Mesothelial cell of epicardium (in vitro differentiated cells): ENCODE data around the gene IFT122. TPM values are rescaled to one million over a fixed set of nuclear protein-coding genes. Genes with fewer than 3 reads are reported as not detected.

Source experiments
- DNase-seq, 2 experiments: peaks; one replicate each; pipeline ENCODE4 v3.0.0; 2021; ENCODE audit warnings: low spot score in 2 of 2; ENCODE audit not compliant: unreplicated experiment in 2 of 2
- H3K27ac Mint-ChIP-seq: 2 replicates; pipeline ENCODE4 v1.8.0; 2021; ENCODE audit warnings: mixed read lengths
- H3K27me3 Mint-ChIP-seq: 2 replicates; pipeline ENCODE4 v1.8.0; 2021; ENCODE audit warnings: low read depth, mixed read lengths
- H3K36me3 Mint-ChIP-seq: 2 replicates; pipeline ENCODE4 v1.8.0; 2021; ENCODE audit warnings: mixed read lengths
- H3K4me1 Mint-ChIP-seq: 2 replicates; pipeline ENCODE4 v1.8.0; 2021; ENCODE audit warnings: mixed read lengths
- H3K4me3 Mint-ChIP-seq: 2 replicates; pipeline ENCODE4 v1.8.0; 2021; ENCODE audit warnings: mild to moderate bottlenecking, moderate library complexity, mixed read lengths
- H3K9me3 Mint-ChIP-seq: 2 replicates; pipeline ENCODE4 v1.8.0; 2021; ENCODE audit warnings: mixed read lengths
- CTCF ChIP-seq: fragments of 200-600 bp; sonication (generic); IDR thresholded peaks from one replicate; pipeline ENCODE4 v1.5.0; 2021; ENCODE audit warnings: antibody characterized with exemption; ENCODE audit not compliant: unreplicated experiment
- total RNA-seq: library from RNA; stranded (reverse); gene quantifications from 3 replicates; pipeline ENCODE4 v1.2.1, GENCODE V29; 2021

The IFT122 gene
- total RNA-seq, 1 donor from 2014 or later: 48.0 TPM

- H3K36me3 Mint-ChIP-seq: peaks cover 16% of the 10 kb centered on the region
- H3K4me1 Mint-ChIP-seq: no peaks in the 10 kb centered on the region
- H3K27me3 Mint-ChIP-seq: no peaks in the 10 kb centered on the region
- TF ChIP-seq CTCF: no peak
- H3K9me3 Mint-ChIP-seq: no peaks in the 10 kb centered on the region
- DNase-seq: no peak
- no peak overlapping the region for H3K27ac Mint-ChIP-seq
- no peak overlapping the region for H3K4me3 Mint-ChIP-seq
Observed at GRCh38 chr3:129461461-129462146, 21.6 kb downstream of the IFT122 start.

GRCh38 chr3:129462361-129462968, 22.4 kb downstream of the IFT122 start:
- TF ChIP-seq CTCF: no peak
- Mint-ChIP-seq H3K36me3 (peaks cover 12% of the 10 kb centered on the region), H3K4me3 (no peak overlapping the region), H3K9me3 (no peaks in the 10 kb centered on the region), H3K27ac (no peak overlapping the region), H3K4me1 (no peaks in the 10 kb centered on the region), H3K27me3 (no peaks in the 10 kb centered on the region)
- no peak for DNase-seq

- no peaks in the 10 kb centered on the region for H3K4me1 Mint-ChIP-seq
- H3K9me3 Mint-ChIP-seq: no peaks in the 10 kb centered on the region
- H3K36me3 Mint-ChIP-seq: peaks cover 13% of the 10 kb centered on the region
- no peaks in the 10 kb centered on the region for H3K27me3 Mint-ChIP-seq
- DNase-seq: no peak
- H3K4me3 Mint-ChIP-seq: no peak overlapping the region
- no peak for TF ChIP-seq CTCF
- H3K27ac Mint-ChIP-seq: no peak overlapping the region
Observed at GRCh38 chr3:129463094-129463493, 23.1 kb downstream of the IFT122 start.

GRCh38 chr3:129463716-129464115, 23.7 kb downstream of the IFT122 start:
- Mint-ChIP-seq H3K27ac (no peak overlapping the region), H3K9me3 (no peaks in the 10 kb centered on the region), H3K36me3 (peaks cover 10% of the 10 kb centered on the region), H3K4me3 (no peak overlapping the region), H3K4me1 (no peaks in the 10 kb centered on the region), H3K27me3 (no peaks in the 10 kb centered on the region)
- no peak for DNase-seq
- no peak for TF ChIP-seq CTCF

- Mint-ChIP-seq H3K36me3 (peaks cover 20% of the 10 kb centered on the region), H3K9me3 (no peaks in the 10 kb centered on the region), H3K4me1 (no peaks in the 10 kb centered on the region), H3K27me3 (no peaks in the 10 kb centered on the region), H3K27ac (peak overlapping the region; percentile 16), H3K4me3 (no peak overlapping the region)
- no peak for TF ChIP-seq CTCF
- DNase-seq: no peak
Observed at GRCh38 chr3:129467932-129468331, 27.9 kb downstream of the IFT122 start.
